Measurements from ENCODE around the gene SCT. TPM values are rescaled to one million over a fixed set of nuclear protein-coding genes. Genes with fewer than 3 reads are reported as not detected.
"Not testable (repeated sequence)": the region's sequence is repeated elsewhere in the genome, so short reads cannot be mapped to it uniquely, and the experiment has no call there.

SCT gene
- total and polyA plus RNA-seq, 2 experiments from 2014 or later: 4.3 to 8.9 TPM

- Histone ChIP-seq H3K4me3 (no peak overlapping the region), H3K9me3 (ENCODE audit: low read depth) (no peaks in the 10 kb centered on the region), H3K36me3 (peaks cover 10% of the 10 kb centered on the region), H3K4me1 (ENCODE audit: low read depth) (no peaks in the 10 kb centered on the region), H3K27me3 (no peaks in the 10 kb centered on the region), H3K27ac (no peak overlapping the region)
- DNase-seq (ENCODE audit: low read depth in 1 of 2, low spot score in 1 of 2): no peak
- no peak for TF ChIP-seq CTCF (IDR thresholded peaks at IDR 0.05; ENCODE audit: low read depth, low read length)
These were observed 23.5 kb upstream of the SCT start for GRCh38 chr11:650482-650881.

DNA sequence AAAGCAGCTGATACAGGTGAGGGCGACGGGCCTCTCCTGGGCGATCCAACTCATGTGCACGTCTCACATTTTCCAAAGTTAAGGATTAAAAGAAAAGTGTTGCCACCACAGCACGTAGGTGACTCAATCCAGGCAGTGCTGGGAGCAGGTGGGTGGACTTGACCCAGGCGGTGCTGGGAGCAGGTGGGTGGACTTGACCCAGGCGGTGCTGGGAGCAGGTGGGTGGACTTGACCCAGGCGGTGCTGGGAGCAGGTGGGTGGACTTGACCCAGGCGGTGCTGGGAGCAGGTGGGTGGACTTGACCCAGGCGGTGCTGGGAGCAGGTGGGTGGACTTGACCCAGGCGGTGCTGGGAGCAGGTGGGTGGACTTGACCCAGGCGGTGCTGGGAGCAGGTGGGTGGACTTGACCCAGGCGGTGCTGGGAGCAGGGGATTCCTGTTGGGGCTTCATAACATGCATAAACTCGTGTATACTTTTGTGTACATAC, 20.7 kb upstream of the SCT start:
- H3K4me1 ChIP-seq (ENCODE audit: low read depth); H3K9me3 ChIP-seq (ENCODE audit: low read depth); H3K27ac ChIP-seq; DNase-seq (ENCODE audit: low read depth in 1 of 2, low spot score in 1 of 2); H3K4me3 ChIP-seq; H3K27me3 ChIP-seq: not testable (repeated sequence)
- peaks cover 10% of the 10 kb centered on the region for H3K36me3 ChIP-seq

GRCh38 chr11:646214-646613, 19.2 kb upstream of the SCT start:
- Histone ChIP-seq H3K27me3 (no peaks in the 10 kb centered on the region), H3K4me1 (ENCODE audit: low read depth) (no peaks in the 10 kb centered on the region), H3K9me3 (ENCODE audit: low read depth) (no peaks in the 10 kb centered on the region), H3K36me3 (peaks cover 10% of the 10 kb centered on the region), H3K4me3 (no peak overlapping the region), H3K27ac (no peak overlapping the region)
- TF ChIP-seq CTCF (IDR thresholded peaks at IDR 0.05; ENCODE audit: low read depth, low read length): no peak
- DNase-seq (ENCODE audit: low read depth in 1 of 2, low spot score in 1 of 2): no peak

DNA sequence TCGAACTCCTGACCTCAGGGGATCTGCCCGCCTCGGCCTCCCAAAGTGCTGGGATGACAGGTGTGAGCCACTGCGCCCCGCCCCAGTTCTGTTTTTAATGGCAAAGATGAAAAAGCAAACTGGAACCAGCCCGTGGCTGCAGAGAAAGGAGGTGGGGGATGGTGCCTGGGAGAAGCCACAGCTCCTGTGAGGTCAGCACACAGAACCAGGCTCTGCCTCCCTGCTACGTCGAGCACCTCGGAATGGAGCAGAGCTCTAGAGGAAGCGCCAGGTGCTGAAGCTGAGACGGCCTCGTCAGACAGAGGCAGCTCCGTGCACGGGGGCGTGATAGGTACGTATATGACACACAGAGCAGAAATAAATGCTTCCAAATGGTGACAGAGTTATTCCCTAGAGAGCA, 18.6 kb upstream of the SCT start:
- DNase-seq (ENCODE audit: low read depth in 1 of 2, low spot score in 1 of 2): no peak
- Histone ChIP-seq H3K4me1 (ENCODE audit: low read depth) (no peaks in the 10 kb centered on the region), H3K9me3 (ENCODE audit: low read depth) (no peaks in the 10 kb centered on the region), H3K27ac (no peak overlapping the region), H3K36me3 (peaks cover 5% of the 10 kb centered on the region), H3K4me3 (no peak overlapping the region), H3K27me3 (peaks cover 1% of the 10 kb centered on the region)
- no peak for TF ChIP-seq CTCF (IDR thresholded peaks at IDR 0.05; ENCODE audit: low read depth, low read length)

GRCh38 chr11:643849-644738, 17.1 kb upstream of the SCT start:
- H3K27me3 ChIP-seq: peaks cover 16% of the 10 kb centered on the region
- no peak overlapping the region for H3K27ac ChIP-seq
- H3K36me3 ChIP-seq: no peaks in the 10 kb centered on the region
- no peak for TF ChIP-seq CTCF (IDR thresholded peaks at IDR 0.05; ENCODE audit: low read depth, low read length)
- DNase-seq (ENCODE audit: low read depth in 1 of 2, low spot score in 1 of 2): no peak
- H3K4me3 ChIP-seq: no peak overlapping the region
- H3K9me3 ChIP-seq (ENCODE audit: low read depth): no peaks in the 10 kb centered on the region
- H3K4me1 ChIP-seq (ENCODE audit: low read depth): peaks cover under 1% of the 10 kb centered on the region

DNA sequence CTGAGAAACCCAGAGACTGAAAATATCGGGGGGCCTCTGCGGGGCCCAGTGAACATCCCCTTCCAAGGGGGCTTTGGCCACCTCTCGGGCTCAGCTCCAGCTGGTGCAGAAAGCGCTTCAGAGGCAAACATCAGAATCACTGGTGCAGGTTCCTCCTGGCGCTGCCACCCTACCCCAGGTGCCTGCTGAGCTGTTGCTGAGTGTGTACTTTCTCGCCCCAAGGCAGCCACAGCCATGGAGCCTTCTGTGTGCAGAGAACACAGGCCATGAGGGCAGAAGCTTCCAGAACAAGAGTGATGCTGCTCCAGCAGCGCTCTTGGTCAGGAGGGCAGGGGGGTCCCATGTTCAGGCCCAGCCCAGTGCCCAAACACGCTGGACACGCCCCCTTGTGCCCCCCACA, 16.4 kb upstream of the SCT start:
- H3K4me1 ChIP-seq (ENCODE audit: low read depth): peaks cover 8% of the 10 kb centered on the region
- no peak for TF ChIP-seq CTCF (IDR thresholded peaks at IDR 0.05; ENCODE audit: low read depth, low read length)
- H3K27ac ChIP-seq: no peak overlapping the region
- DNase-seq (ENCODE audit: low read depth in 1 of 2, low spot score in 1 of 2): no peak
- no peak overlapping the region for H3K4me3 ChIP-seq
- H3K9me3 ChIP-seq (ENCODE audit: low read depth): no peaks in the 10 kb centered on the region
- H3K27me3 ChIP-seq: peaks cover 23% of the 10 kb centered on the region
- H3K36me3 ChIP-seq: no peaks in the 10 kb centered on the region

All from cardiac muscle cell (in vitro differentiated cells and primary cell).